Neuronal stem cell (in vitro differentiated cells): Measurements from ENCODE around the gene IRGC.
A peak's percentile ranks its signal among the peaks of the same experiment; 100 is the strongest.

Experiments
- DNase-seq: peaks from one replicate; pipeline ENCODE4 v3.0.0-alpha.2; 2013; ENCODE audit warnings: low spot score
- H2AFZ ChIP-seq: one replicate; pipeline ENCODE4 v1.6.1; 2013; ENCODE audit warnings: mild to moderate bottlenecking, low read length, inconsistent platforms
- H2AK5ac ChIP-seq: 2 replicates; pipeline ENCODE4 v1.6.1; 2013; ENCODE audit warnings: low read depth, mild to moderate bottlenecking, inconsistent platforms, low read length, moderate library complexity, mixed read lengths
- H2BK120ac ChIP-seq: 2 replicates; pipeline ENCODE4 v1.6.1; 2013; ENCODE audit warnings: low read depth, mild to moderate bottlenecking, inconsistent platforms, low read length, moderate library complexity, mixed read lengths
- H2BK12ac ChIP-seq: one replicate; pipeline ENCODE4 v1.6.1; 2013; ENCODE audit warnings: low read length, inconsistent platforms
- H2BK15ac ChIP-seq: 2 replicates; pipeline ENCODE4 v1.6.1; 2013; ENCODE audit warnings: mild to moderate bottlenecking, low read length, inconsistent platforms, mixed read lengths
- H2BK5ac ChIP-seq: one replicate; pipeline ENCODE4 v1.6.1; 2013; ENCODE audit warnings: inconsistent platforms, mild to moderate bottlenecking, low read length, moderate library complexity
- H3K14ac ChIP-seq: one replicate; pipeline ENCODE4 v1.6.1; 2013; ENCODE audit warnings: low read length, inconsistent platforms
- H3K18ac ChIP-seq: 2 replicates; pipeline ENCODE4 v1.6.1; 2013; ENCODE audit warnings: low read length, inconsistent platforms
- H3K23ac ChIP-seq: 2 replicates; pipeline ENCODE4 v1.6.1; 2013; ENCODE audit warnings: low read depth, mild to moderate bottlenecking, mixed read lengths, low read length, inconsistent platforms; ENCODE audit not compliant: poor library complexity
- H3K27ac ChIP-seq: replicated peaks from 3 replicates; pipeline ENCODE4 v1.5.1; 2013; ENCODE audit warnings: low read length, inconsistent platforms
- H3K27me3 ChIP-seq, 3 experiments: 2 replicates each; pipeline ENCODE4 v1.6.1; 2013; ENCODE audit warnings: low read length in 3 of 3, mild to moderate bottlenecking in 2 of 3, inconsistent platforms in 1 of 3, low read depth in 1 of 3, mixed read lengths in 1 of 3, moderate library complexity in 1 of 3; ENCODE audit not compliant: control insufficient read depth in 3 of 3, insufficient read depth in 3 of 3
- H3K36me3 ChIP-seq, 2 donors: replicated peaks in 1 of 2; 2 replicates each; pipeline ENCODE4 v1.6.1; 2013; ENCODE audit warnings: low read length in 2 of 2; ENCODE audit not compliant: control insufficient read depth in 2 of 2, insufficient read depth in 2 of 2
- H3K4ac ChIP-seq: 2 replicates; pipeline ENCODE4 v1.6.1; 2013; ENCODE audit warnings: inconsistent platforms, mild to moderate bottlenecking, low read length, moderate library complexity
- H3K4me1 ChIP-seq, 2 donors: 1 replicate in 1 of 2; 2 replicates in 1 of 2; pipeline ENCODE4 v1.6.1; 2013; ENCODE audit warnings: low read length in 2 of 2, low read depth in 1 of 2; ENCODE audit not compliant: control insufficient read depth in 2 of 2, insufficient read depth in 1 of 2
- H3K4me2 ChIP-seq: one replicate; pipeline ENCODE4 v1.6.1; 2013; ENCODE audit warnings: mild to moderate bottlenecking, low read length, inconsistent platforms; ENCODE audit not compliant: insufficient read depth, poor library complexity, severe bottlenecking
- H3K4me3 ChIP-seq, 2 donors: 2 replicates each; pipeline ENCODE4 v1.5.1; 2013; ENCODE audit warnings: low read length in 2 of 2, mild to moderate bottlenecking in 2 of 2, inconsistent platforms in 1 of 2, moderate library complexity in 1 of 2
- H3K79me1 ChIP-seq: one replicate; pipeline ENCODE4 v1.6.1; 2013; ENCODE audit warnings: low read depth, mild to moderate bottlenecking, inconsistent platforms, low read length, moderate library complexity
- H3K9ac ChIP-seq: one replicate; pipeline ENCODE4 v1.6.1; 2013; ENCODE audit warnings: mild to moderate bottlenecking, low read depth, low read length, inconsistent platforms; ENCODE audit not compliant: poor library complexity
- H3K9me3 ChIP-seq, 2 donors: replicated peaks in 1 of 2; 2 replicates each; pipeline versions ENCODE3 to v1.6.1; 2013; ENCODE audit warnings: low read length in 2 of 2, mild to moderate bottlenecking in 2 of 2, inconsistent platforms in 1 of 2, low read depth in 1 of 2, mixed read lengths in 1 of 2, moderate library complexity in 1 of 2; ENCODE audit not compliant: control insufficient read depth in 2 of 2, insufficient read depth in 1 of 2
- H4K8ac ChIP-seq: one replicate; pipeline ENCODE4 v1.6.1; 2013; ENCODE audit warnings: low read depth, mild to moderate bottlenecking, inconsistent platforms, low read length, moderate library complexity
- H4K91ac ChIP-seq: one replicate; pipeline ENCODE4 v1.6.1; 2013; ENCODE audit warnings: low read length, low read depth, mild to moderate bottlenecking, inconsistent platforms; ENCODE audit not compliant: poor library complexity
- WGBS, 2 donors: extraction: QIAGEN DNeasy Blood & Tissue Kit; methylation state at CpG; one replicate each; pipeline ENCODE4 v1.1.7; 2013; ENCODE audit warnings: missing lambda C conversion rate in 2 of 2, mixed read lengths in 1 of 2; ENCODE audit not compliant: insufficient read length in 2 of 2, insufficient replicate concordance in 1 of 2; ENCODE audit errors: extremely low coverage in 2 of 2; 5-methylcytosine and 5-hydroxymethylcytosine counted together

Gene IRGC

GRCh38 chr19:43700395-43701000 is 15.4 kb upstream of the IRGC start:
- Histone ChIP-seq H3K4me3 (no peak overlapping the region), H3K4me1 (peaks cover 2 to 5% of the 10 kb centered on the region in 2 donors), H2BK5ac (peak overlapping the region; percentile 16), H3K27me3 (peaks cover 0 to 4% (median 3%) of the 10 kb centered on the region in 3 experiments), H3K4ac (no peak overlapping the region), H2BK120ac (no peak overlapping the region), H3K4me2 (no peak overlapping the region), H3K18ac (peak overlapping the region; percentile 35), H2AK5ac (no peak overlapping the region), H3K23ac (no peak overlapping the region), H2AFZ (no peak overlapping the region), H3K36me3 (no peaks in the 10 kb centered on the region), H3K14ac (no peak overlapping the region), H2BK12ac (no peak overlapping the region), H4K8ac (no peak overlapping the region), H3K9me3 (peaks cover 0 to 5% of the 10 kb centered on the region in 2 donors), H4K91ac (no peak overlapping the region), H3K79me1 (no peaks in the 10 kb centered on the region), H3K27ac (no peak overlapping the region), H2BK15ac (peak overlapping the region; percentile 74), H3K9ac (no peak overlapping the region)
- no CpG with 5 or more reads among the region's 13 CpGs for WGBS, 2 donors
- no peak for DNase-seq

- Histone ChIP-seq H3K9ac (no peak overlapping the region), H4K91ac (no peak overlapping the region)
- no CpG with 5 or more reads among the region's 7 CpGs for WGBS, 2 donors
Observed at GRCh38 chr19:43704002-43704705, 11.7 kb upstream of the IRGC start.

GRCh38 chr19:43705729-43706128 is 10.1 kb upstream of the IRGC start:
- no peak overlapping the region for H2AFZ ChIP-seq
- H3K27ac ChIP-seq: no peak overlapping the region
- H3K4ac ChIP-seq: no peak overlapping the region
- H3K9me3 ChIP-seq: no peaks in the 10 kb centered on the region
- H3K18ac ChIP-seq: no peak overlapping the region
- H4K91ac ChIP-seq: no peak overlapping the region
- no peak overlapping the region for H4K8ac ChIP-seq
- no peaks in the 10 kb centered on the region for H3K79me1 ChIP-seq
- H2BK120ac ChIP-seq: no peak overlapping the region
- H2BK15ac ChIP-seq: no peak overlapping the region
- H3K4me3 ChIP-seq: no peak overlapping the region
- H3K4me2 ChIP-seq: no peak overlapping the region
- H3K14ac ChIP-seq: no peak overlapping the region
- no peak for DNase-seq
- no peak overlapping the region for H3K9ac ChIP-seq
- WGBS, 2 donors: no CpG with 5 or more reads among the region's 6 CpGs
- H2BK12ac ChIP-seq: no peak overlapping the region
- no peak overlapping the region for H2BK5ac ChIP-seq
- H2AK5ac ChIP-seq: no peak overlapping the region
- peaks cover 0 to 3% (median 0%) of the 10 kb centered on the region in 3 experiments for H3K27me3 ChIP-seq
- no peaks in the 10 kb centered on the region for H3K36me3 ChIP-seq
- no peak overlapping the region for H3K23ac ChIP-seq
- H3K4me1 ChIP-seq: no peaks in the 10 kb centered on the region

More at GRCh38 chr19:43704002-43704705, 11.7 kb upstream of the IRGC start:
- H3K23ac ChIP-seq: no peak overlapping the region
- no peak overlapping the region for H3K4me2 ChIP-seq
- H3K4me3 ChIP-seq: no peak overlapping the region
- no peak overlapping the region for H2BK5ac ChIP-seq
- H2AFZ ChIP-seq: no peak overlapping the region
- no peak overlapping the region for H2BK12ac ChIP-seq
- no peak overlapping the region for H3K14ac ChIP-seq
- peaks cover 0 to 3% (median 2%) of the 10 kb centered on the region in 3 experiments for H3K27me3 ChIP-seq
- H2AK5ac ChIP-seq: no peak overlapping the region
- no peak overlapping the region for H3K18ac ChIP-seq
- no peak overlapping the region for H2BK120ac ChIP-seq
- no peaks in the 10 kb centered on the region for H3K36me3 ChIP-seq
- H3K4ac ChIP-seq: no peak overlapping the region
- H3K4me1 ChIP-seq: peaks cover 2 to 5% of the 10 kb centered on the region in 2 donors
- no peak overlapping the region for H4K8ac ChIP-seq
- no peak for DNase-seq
- no peaks in the 10 kb centered on the region for H3K79me1 ChIP-seq
- no peaks in the 10 kb centered on the region for H3K9me3 ChIP-seq
- no peak overlapping the region for H2BK15ac ChIP-seq
- H3K27ac ChIP-seq: no peak overlapping the region

GRCh38 chr19:43707158-43707712 is 8.6 kb upstream of the IRGC start:
- H4K8ac ChIP-seq: no peak overlapping the region
- no peak overlapping the region for H3K23ac ChIP-seq
- no peaks in the 10 kb centered on the region for H3K79me1 ChIP-seq

More at GRCh38 chr19:43707158-43707712, 8.6 kb upstream of the IRGC start:
- H3K9ac ChIP-seq: no peak overlapping the region
- H3K9me3 ChIP-seq: no peaks in the 10 kb centered on the region
- no peak overlapping the region for H3K27ac ChIP-seq
- no peak overlapping the region for H2AK5ac ChIP-seq
- H3K27me3 ChIP-seq: peaks cover 0 to 3% (median 0%) of the 10 kb centered on the region in 3 experiments
- peak overlapping the region; percentile 42 for H3K18ac ChIP-seq
- no peak overlapping the region for H3K14ac ChIP-seq
- no peak overlapping the region for H2BK15ac ChIP-seq
- H2BK120ac ChIP-seq: no peak overlapping the region
- no peak overlapping the region for H2BK5ac ChIP-seq
- H2BK12ac ChIP-seq: no peak overlapping the region
- DNase-seq: no peak
- H3K4ac ChIP-seq: no peak overlapping the region
- WGBS, 2 donors: no CpG with 5 or more reads among the region's 13 CpGs
- H3K4me3 ChIP-seq: no peak overlapping the region
- no peak overlapping the region for H2AFZ ChIP-seq
- no peak overlapping the region for H3K4me2 ChIP-seq
- H3K4me1 ChIP-seq: no peaks in the 10 kb centered on the region
- no peak overlapping the region for H4K91ac ChIP-seq
- H3K36me3 ChIP-seq: no peaks in the 10 kb centered on the region
